Retinal pigment epithelial cell (primary cell): ENCODE results near the gene OSCP1.

Experiments
- DNase-seq: peaks from one replicate; pipeline ENCODE4 v3.0.0-alpha.2; 2010; ENCODE audit warnings: low read depth
- H3K4me3 ChIP-seq: 2 replicates; pipeline ENCODE4 v1.5.1; 2011; ENCODE audit warnings: mild to moderate bottlenecking, low read length, control low read depth, moderate library complexity
- TF ChIP-seq, protein P1 (sequence below): conservative IDR thresholded peaks from 2 replicates; pipeline ENCODE4 v1.5.1; 2011; ENCODE audit warnings: low read depth, low read length, control low read depth, inconsistent platforms

The OSCP1 gene

DNA sequence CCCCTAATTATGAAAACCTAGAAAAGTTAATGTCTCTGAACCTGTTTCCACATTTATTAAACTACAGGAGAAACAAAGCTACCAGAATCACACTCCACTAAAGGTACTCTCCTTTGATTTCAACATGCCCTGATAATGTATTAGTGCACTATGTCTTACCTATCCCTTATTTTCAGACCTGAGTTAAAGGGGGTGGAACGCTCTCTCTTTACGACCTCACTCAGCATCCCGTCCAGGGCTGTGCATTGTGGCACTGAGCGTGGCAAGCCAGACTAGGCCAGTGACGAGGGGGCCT lies 53.2 kb downstream of the OSCP1 start:
- TF ChIP-seq, protein P1, sequence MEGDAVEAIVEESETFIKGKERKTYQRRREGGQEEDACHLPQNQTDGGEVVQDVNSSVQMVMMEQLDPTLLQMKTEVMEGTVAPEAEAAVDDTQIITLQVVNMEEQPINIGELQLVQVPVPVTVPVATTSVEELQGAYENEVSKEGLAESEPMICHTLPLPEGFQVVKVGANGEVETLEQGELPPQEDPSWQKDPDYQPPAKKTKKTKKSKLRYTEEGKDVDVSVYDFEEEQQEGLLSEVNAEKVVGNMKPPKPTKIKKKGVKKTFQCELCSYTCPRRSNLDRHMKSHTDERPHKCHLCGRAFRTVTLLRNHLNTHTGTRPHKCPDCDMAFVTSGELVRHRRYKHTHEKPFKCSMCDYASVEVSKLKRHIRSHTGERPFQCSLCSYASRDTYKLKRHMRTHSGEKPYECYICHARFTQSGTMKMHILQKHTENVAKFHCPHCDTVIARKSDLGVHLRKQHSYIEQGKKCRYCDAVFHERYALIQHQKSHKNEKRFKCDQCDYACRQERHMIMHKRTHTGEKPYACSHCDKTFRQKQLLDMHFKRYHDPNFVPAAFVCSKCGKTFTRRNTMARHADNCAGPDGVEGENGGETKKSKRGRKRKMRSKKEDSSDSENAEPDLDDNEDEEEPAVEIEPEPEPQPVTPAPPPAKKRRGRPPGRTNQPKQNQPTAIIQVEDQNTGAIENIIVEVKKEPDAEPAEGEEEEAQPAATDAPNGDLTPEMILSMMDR = no peak

DNA sequence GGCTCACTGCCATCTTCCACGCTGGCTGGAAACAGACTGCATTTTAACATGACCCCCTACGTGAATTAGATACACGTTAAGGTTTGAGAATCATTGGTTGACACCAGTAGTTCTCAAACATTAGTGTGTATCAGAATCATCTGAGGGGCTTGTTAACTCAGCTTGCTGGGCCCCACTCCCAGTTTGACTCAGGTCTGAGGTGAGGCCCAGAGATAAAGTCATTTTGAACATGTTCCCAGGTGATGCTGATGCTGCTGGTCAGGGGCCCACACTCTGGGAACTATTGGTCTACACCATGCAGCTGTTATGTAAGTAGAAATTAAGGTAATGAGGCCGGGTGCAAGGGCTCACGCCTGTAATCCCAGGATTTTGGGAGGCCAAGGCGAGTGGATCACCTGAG lies 53.9 kb downstream of the OSCP1 start:
- no peak for DNase-seq
- no peak overlapping the region for H3K4me3 ChIP-seq
- TF ChIP-seq, protein P1 = no peak

More for the DNA sequence above, 53.2 kb downstream of the OSCP1 start:
- no peak for DNase-seq
- H3K4me3 ChIP-seq = peak overlapping the region; percentile 86

DNA sequence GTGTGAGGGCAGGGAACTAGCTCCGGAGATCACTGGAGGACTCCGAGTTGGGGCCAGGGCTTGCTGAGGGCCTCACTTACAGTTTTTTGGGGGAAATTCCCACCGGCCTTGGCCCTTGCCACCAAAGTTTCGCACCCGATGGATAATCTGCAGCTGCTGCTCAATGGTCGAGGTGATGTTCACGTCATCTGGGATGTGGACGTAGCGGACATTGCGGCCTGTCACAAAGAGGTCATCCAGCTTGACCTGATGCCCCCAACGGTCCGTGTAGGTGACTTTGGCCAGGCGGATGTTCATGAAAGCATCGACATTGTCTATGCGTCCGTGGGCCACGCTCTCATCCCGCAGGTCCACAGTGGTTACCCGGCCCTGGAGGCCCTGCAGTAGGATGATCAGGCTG lies 56.6 kb downstream of the OSCP1 start:
- no peak overlapping the region for H3K4me3 ChIP-seq
- no peak for DNase-seq
- TF ChIP-seq, protein P1 = no peak

DNA sequence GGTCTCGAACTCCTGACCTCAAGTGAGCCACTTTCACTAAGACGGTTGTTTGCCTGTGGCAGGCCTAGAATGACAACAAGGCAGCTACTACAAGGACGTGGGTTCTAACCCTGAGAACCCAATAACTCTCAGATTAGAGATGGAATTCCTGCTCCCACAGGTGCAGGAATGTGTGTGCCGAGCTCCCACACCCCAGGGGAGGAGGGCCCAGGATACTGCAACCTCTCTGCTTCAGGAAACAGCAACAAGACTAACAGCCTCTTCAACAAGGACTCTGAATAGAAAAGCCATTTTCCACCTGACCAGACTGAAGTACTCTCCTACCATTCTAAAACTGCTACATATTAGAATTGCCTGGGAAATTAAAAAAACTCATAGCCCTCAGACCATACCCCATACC lies 57.4 kb downstream of the OSCP1 start:
- H3K4me3 ChIP-seq = no peak overlapping the region
- TF ChIP-seq, protein P1 = no peak
- no peak for DNase-seq

GRCh38 chr1:36391271-36391670 lies 59.0 kb downstream of the OSCP1 start:
- TF ChIP-seq, protein P1 = no peak
- DNase-seq = no peak
- no peak overlapping the region for H3K4me3 ChIP-seq

DNA sequence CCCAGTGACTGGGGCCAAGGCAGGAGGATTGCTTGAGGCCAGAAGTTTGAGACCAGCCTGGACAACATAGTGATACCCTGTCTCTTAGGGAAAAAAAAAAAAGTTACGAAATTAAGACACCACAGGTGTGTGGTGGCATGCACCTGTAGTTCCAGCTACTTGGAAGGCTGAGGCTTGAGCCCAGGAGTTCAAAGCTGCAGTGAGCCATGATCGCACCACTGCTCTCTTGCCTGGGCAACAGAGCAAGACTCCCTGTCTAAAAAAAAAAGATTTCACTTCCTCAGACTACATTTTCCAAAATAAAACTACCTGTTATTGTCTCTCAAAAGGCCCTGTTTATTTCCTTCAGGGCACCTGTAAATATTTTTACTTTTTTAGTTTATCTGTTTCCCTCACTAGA lies 59.8 kb downstream of the OSCP1 start:
- no peak for DNase-seq
- no peak overlapping the region for H3K4me3 ChIP-seq
- TF ChIP-seq, protein P1 = no peak

GRCh38 chr1:36389999-36390398 lies 60.3 kb downstream of the OSCP1 start:
- DNase-seq = no peak
- no peak overlapping the region for H3K4me3 ChIP-seq
- TF ChIP-seq, protein P1 = no peak
